Karpas-422 (cell line): Measurements from ENCODE around the gene RRN3. TPM values are rescaled to one million over a fixed set of nuclear protein-coding genes. Genes with fewer than 3 reads are reported as not detected.
"Not testable (repeated sequence)": the region's sequence is repeated elsewhere in the genome, so short reads cannot be mapped to it uniquely, and the experiment has no call there.

Experiments
- DNase-seq: peaks from one replicate; pipeline ENCODE4 v3.0.0-alpha.2; 2015
- H2AFZ ChIP-seq: fragments of 200-600 bp; sonication (generic); 2 replicates; pipeline ENCODE4 v1.6.1; 2014; ENCODE audit warnings: antibody characterized with exemption, low read length, mixed read lengths
- H3K27ac ChIP-seq: fragments of 200-600 bp; sonication (generic); 2 replicates; pipeline ENCODE4 v1.5.1; 2014; ENCODE audit warnings: mild to moderate bottlenecking, low read length, moderate library complexity
- H3K27me3 ChIP-seq: fragments of 200-600 bp; sonication (generic); 2 replicates; pipeline ENCODE4 v1.6.1; 2014; ENCODE audit warnings: low read length, mixed read lengths
- H3K36me3 ChIP-seq: fragments of 200-600 bp; sonication (generic); 2 replicates; pipeline ENCODE4 v1.6.1; 2014; ENCODE audit warnings: low read length, mixed read lengths; ENCODE audit not compliant: insufficient read depth
- H3K4me1 ChIP-seq: fragments of 200-600 bp; sonication (generic); 2 replicates; pipeline ENCODE4 v1.6.1; 2014; ENCODE audit warnings: mild to moderate bottlenecking, low read length, mixed read lengths
- H3K4me2 ChIP-seq: fragments of 200-600 bp; sonication (generic); 2 replicates; pipeline ENCODE4 v1.6.1; 2014; ENCODE audit warnings: low read length, low read depth, mild to moderate bottlenecking; ENCODE audit not compliant: poor library complexity, severe bottlenecking
- H3K4me3 ChIP-seq: fragments of 200-600 bp; sonication (generic); 2 replicates; pipeline ENCODE4 v1.5.1; 2014; ENCODE audit warnings: mild to moderate bottlenecking, antibody characterized with exemption, low read length, mixed read lengths
- H3K79me2 ChIP-seq: fragments of 200-600 bp; sonication (generic); 2 replicates; pipeline ENCODE4 v1.6.1; 2014; ENCODE audit warnings: mild to moderate bottlenecking, low read length, mixed read lengths
- H3K9ac ChIP-seq: fragments of 200-600 bp; sonication (generic); 2 replicates; pipeline ENCODE4 v1.6.0; 2014; ENCODE audit warnings: low read length
- H3K9me2 ChIP-seq: fragments of 200-600 bp; sonication (generic), shearing (Covaris generic); replicated peaks from 2 replicates; pipeline ENCODE4 v1.6.0; 2014; ENCODE audit warnings: mild to moderate bottlenecking, low read length, moderate library complexity; ENCODE audit not compliant: insufficient read depth
- H3K9me3 ChIP-seq: fragments of 300-700, 200-600 bp; sonication (generic); 2 replicates; pipeline ENCODE4 v1.6.1; 2014; ENCODE audit warnings: low read length, mixed read lengths
- H4K20me1 ChIP-seq: fragments of 200-600 bp; sonication (generic); 2 replicates; pipeline ENCODE4 v1.6.1; 2014; ENCODE audit warnings: mild to moderate bottlenecking, antibody characterized with exemption, low read length, low read depth; ENCODE audit not compliant: insufficient read depth
- total RNA-seq: library from RNA; depleted of rRNA; stranded (reverse); fragments of >200 nt; shearing (Covaris generic); gene quantifications from 2 replicates; pipeline ENCODE4 v1.2.3, GENCODE V29; 2014; ENCODE audit warnings: low replicate concordance

RRN3 gene
- total RNA-seq, 1 experiment from 2014 or later, result 36.0 TPM

GRCh38 chr16:15046692-15047376, 47.2 kb downstream of the RRN3 start:
- H3K9me3 ChIP-seq, result no peaks in the 10 kb centered on the region
- no peaks in the 10 kb centered on the region for H3K9me2 ChIP-seq
- H3K36me3 ChIP-seq, result no peaks in the 10 kb centered on the region
- H3K4me2 ChIP-seq, result no peak overlapping the region
- H3K9ac ChIP-seq, result no peak overlapping the region
- no peaks in the 10 kb centered on the region for H3K27me3 ChIP-seq
- no peak for DNase-seq
- H3K4me1 ChIP-seq, result no peaks in the 10 kb centered on the region
- H3K27ac ChIP-seq, result no peak overlapping the region
- no peak overlapping the region for H3K4me3 ChIP-seq
- no peak overlapping the region for H2AFZ ChIP-seq
- H3K79me2 ChIP-seq, result no peaks in the 10 kb centered on the region
- no peaks in the 10 kb centered on the region for H4K20me1 ChIP-seq

GRCh38 chr16:15045270-15045669, 48.8 kb downstream of the RRN3 start:
- not testable (repeated sequence) for H3K9me2 ChIP-seq, DNase-seq, H3K4me1 ChIP-seq, H3K27me3 ChIP-seq, H3K4me2 ChIP-seq, H3K9ac ChIP-seq, H4K20me1 ChIP-seq, H2AFZ ChIP-seq, H3K27ac ChIP-seq, H3K9me3 ChIP-seq, H3K4me3 ChIP-seq, H3K36me3 ChIP-seq, H3K79me2 ChIP-seq

- H3K36me3 ChIP-seq, result peaks cover 6% of the 10 kb centered on the region
- no peak overlapping the region for H3K4me2 ChIP-seq
- no peak overlapping the region for H3K27ac ChIP-seq
- H3K9ac ChIP-seq, result no peak overlapping the region
- H4K20me1 ChIP-seq, result no peaks in the 10 kb centered on the region
- H2AFZ ChIP-seq, result no peak overlapping the region
- no peaks in the 10 kb centered on the region for H3K9me3 ChIP-seq
- H3K4me1 ChIP-seq, result no peaks in the 10 kb centered on the region
- no peak overlapping the region for H3K4me3 ChIP-seq
- no peaks in the 10 kb centered on the region for H3K79me2 ChIP-seq
- no peaks in the 10 kb centered on the region for H3K27me3 ChIP-seq
- DNase-seq, result no peak
- H3K9me2 ChIP-seq, result no peaks in the 10 kb centered on the region
Measured at GRCh38 chr16:15044286-15044685, 49.8 kb downstream of the RRN3 start.

- no peaks in the 10 kb centered on the region for H4K20me1 ChIP-seq
- no peak overlapping the region for H2AFZ ChIP-seq
- H3K27me3 ChIP-seq, result no peaks in the 10 kb centered on the region
- H3K27ac ChIP-seq, result no peak overlapping the region
- peaks cover 9% of the 10 kb centered on the region for H3K36me3 ChIP-seq
- DNase-seq, result no peak
- H3K79me2 ChIP-seq, result no peaks in the 10 kb centered on the region
- no peaks in the 10 kb centered on the region for H3K9me3 ChIP-seq
- H3K4me1 ChIP-seq, result no peaks in the 10 kb centered on the region
- H3K4me2 ChIP-seq, result no peak overlapping the region
- H3K9me2 ChIP-seq, result no peaks in the 10 kb centered on the region
- no peak overlapping the region for H3K9ac ChIP-seq
- no peak overlapping the region for H3K4me3 ChIP-seq
Measured at GRCh38 chr16:15043344-15043743, 50.7 kb downstream of the RRN3 start.

- Histone ChIP-seq H3K27me3 (no peaks in the 10 kb centered on the region), H3K9me2 (no peaks in the 10 kb centered on the region), H3K9me3 (no peaks in the 10 kb centered on the region), H3K79me2 (no peaks in the 10 kb centered on the region), H3K4me3 (no peak overlapping the region), H2AFZ (no peak overlapping the region), H3K36me3 (peaks cover 23% of the 10 kb centered on the region), H3K4me2 (no peak overlapping the region), H3K4me1 (no peaks in the 10 kb centered on the region), H4K20me1 (no peaks in the 10 kb centered on the region), H3K27ac (no peak overlapping the region), H3K9ac (no peak overlapping the region)
- no peak for DNase-seq
Measured at GRCh38 chr16:15041271-15042004, 52.6 kb downstream of the RRN3 start.

GRCh38 chr16:15038689-15039088, 55.4 kb downstream of the RRN3 start:
- no peak overlapping the region for H3K27ac ChIP-seq
- peaks cover 31% of the 10 kb centered on the region for H3K36me3 ChIP-seq
- no peaks in the 10 kb centered on the region for H3K27me3 ChIP-seq
- H3K9me2 ChIP-seq, result no peaks in the 10 kb centered on the region
- H2AFZ ChIP-seq, result no peak overlapping the region
- H3K4me2 ChIP-seq, result no peak overlapping the region
- no peak overlapping the region for H3K9ac ChIP-seq
- no peaks in the 10 kb centered on the region for H4K20me1 ChIP-seq
- no peak overlapping the region for H3K4me3 ChIP-seq
- H3K4me1 ChIP-seq, result no peaks in the 10 kb centered on the region
- H3K9me3 ChIP-seq, result no peaks in the 10 kb centered on the region
- no peaks in the 10 kb centered on the region for H3K79me2 ChIP-seq
- DNase-seq, result no peak

- Histone ChIP-seq H3K9me3 (no peaks in the 10 kb centered on the region), H3K36me3 (peaks cover 34% of the 10 kb centered on the region), H3K27ac (no peak overlapping the region), H2AFZ (no peak overlapping the region), H3K27me3 (no peaks in the 10 kb centered on the region), H3K4me3 (no peak overlapping the region), H3K79me2 (no peaks in the 10 kb centered on the region), H4K20me1 (no peaks in the 10 kb centered on the region), H3K9me2 (no peaks in the 10 kb centered on the region), H3K4me1 (no peaks in the 10 kb centered on the region), H3K9ac (no peak overlapping the region), H3K4me2 (no peak overlapping the region)
- DNase-seq, result no peak
Measured at GRCh38 chr16:15037745-15038144, 56.3 kb downstream of the RRN3 start.

GRCh38 chr16:15037003-15037402, 57.1 kb downstream of the RRN3 start:
- Histone ChIP-seq H3K9me3 (no peaks in the 10 kb centered on the region), H4K20me1 (no peaks in the 10 kb centered on the region), H3K9me2 (no peaks in the 10 kb centered on the region), H3K4me1 (no peaks in the 10 kb centered on the region), H2AFZ (no peak overlapping the region), H3K79me2 (no peaks in the 10 kb centered on the region), H3K27me3 (no peaks in the 10 kb centered on the region), H3K9ac (no peak overlapping the region), H3K4me3 (no peak overlapping the region), H3K27ac (no peak overlapping the region), H3K36me3 (peaks cover 34% of the 10 kb centered on the region), H3K4me2 (no peak overlapping the region)
- no peak for DNase-seq
